ENCODE results near the gene NKAIN2. TPM values are rescaled to one million over a fixed set of nuclear protein-coding genes. Genes with fewer than 3 reads are reported as not detected.

Gene NKAIN2
- total and polyA plus RNA-seq, 2 experiments from 2014 or later, result 0.22 TPM; not detected in 1

DNA sequence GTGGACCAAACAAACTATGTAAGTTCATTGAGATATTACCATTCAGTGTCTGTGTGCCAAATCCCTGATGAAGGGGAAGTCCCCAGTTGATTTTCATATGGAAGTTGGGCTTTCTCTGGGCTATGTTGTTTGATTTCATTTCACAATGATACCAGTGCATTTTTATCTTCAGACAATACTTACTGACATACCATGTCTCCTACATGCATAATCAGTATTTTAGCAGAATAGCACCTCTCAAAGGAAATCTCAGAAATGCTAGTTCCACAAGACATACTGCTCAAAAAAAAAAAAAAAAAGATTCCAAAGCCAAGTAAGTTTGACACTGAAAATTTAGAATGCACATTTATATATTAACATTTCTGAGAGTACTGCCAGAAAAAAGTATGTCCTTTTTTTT lies 989.7 kb downstream of the NKAIN2 start:
- Histone ChIP-seq H3K9me3 (ENCODE audit: low read depth) (no peaks in the 10 kb centered on the region), H3K4me1 (ENCODE audit: low read depth) (no peaks in the 10 kb centered on the region), H3K4me3 (no peak overlapping the region), H3K27me3 (no peaks in the 10 kb centered on the region), H3K27ac (no peak overlapping the region), H3K36me3 (no peaks in the 10 kb centered on the region)
- DNase-seq (ENCODE audit: low read depth in 1 of 2, low spot score in 1 of 2), result no peak
- TF ChIP-seq, protein P1, sequence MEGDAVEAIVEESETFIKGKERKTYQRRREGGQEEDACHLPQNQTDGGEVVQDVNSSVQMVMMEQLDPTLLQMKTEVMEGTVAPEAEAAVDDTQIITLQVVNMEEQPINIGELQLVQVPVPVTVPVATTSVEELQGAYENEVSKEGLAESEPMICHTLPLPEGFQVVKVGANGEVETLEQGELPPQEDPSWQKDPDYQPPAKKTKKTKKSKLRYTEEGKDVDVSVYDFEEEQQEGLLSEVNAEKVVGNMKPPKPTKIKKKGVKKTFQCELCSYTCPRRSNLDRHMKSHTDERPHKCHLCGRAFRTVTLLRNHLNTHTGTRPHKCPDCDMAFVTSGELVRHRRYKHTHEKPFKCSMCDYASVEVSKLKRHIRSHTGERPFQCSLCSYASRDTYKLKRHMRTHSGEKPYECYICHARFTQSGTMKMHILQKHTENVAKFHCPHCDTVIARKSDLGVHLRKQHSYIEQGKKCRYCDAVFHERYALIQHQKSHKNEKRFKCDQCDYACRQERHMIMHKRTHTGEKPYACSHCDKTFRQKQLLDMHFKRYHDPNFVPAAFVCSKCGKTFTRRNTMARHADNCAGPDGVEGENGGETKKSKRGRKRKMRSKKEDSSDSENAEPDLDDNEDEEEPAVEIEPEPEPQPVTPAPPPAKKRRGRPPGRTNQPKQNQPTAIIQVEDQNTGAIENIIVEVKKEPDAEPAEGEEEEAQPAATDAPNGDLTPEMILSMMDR (IDR thresholded peaks at IDR 0.05; ENCODE audit: low read depth, low read length), result no peak

GRCh38 chr6:124795643-124796463 lies 992.2 kb downstream of the NKAIN2 start:
- no peak overlapping the region for H3K27ac ChIP-seq
- H3K9me3 ChIP-seq (ENCODE audit: low read depth), result no peaks in the 10 kb centered on the region
- peak; percentile 18 to 71 for DNase-seq (ENCODE audit: low read depth in 1 of 2, low spot score in 1 of 2)
- no peak overlapping the region for H3K4me3 ChIP-seq
- no peaks in the 10 kb centered on the region for H3K27me3 ChIP-seq
- TF ChIP-seq, protein P1 (IDR thresholded peaks at IDR 0.05; ENCODE audit: low read depth, low read length), result peak; percentile 37
- H3K36me3 ChIP-seq, result no peaks in the 10 kb centered on the region
- no peaks in the 10 kb centered on the region for H3K4me1 ChIP-seq (ENCODE audit: low read depth)

GRCh38 chr6:124796464-124796970 lies 992.9 kb downstream of the NKAIN2 start:
- no peak overlapping the region for H3K27ac ChIP-seq
- TF ChIP-seq, protein P1 (IDR thresholded peaks at IDR 0.05; ENCODE audit: low read depth, low read length), result no peak
- no peaks in the 10 kb centered on the region for H3K4me1 ChIP-seq (ENCODE audit: low read depth)
- no peaks in the 10 kb centered on the region for H3K9me3 ChIP-seq (ENCODE audit: low read depth)
- H3K4me3 ChIP-seq, result no peak overlapping the region
- H3K27me3 ChIP-seq, result no peaks in the 10 kb centered on the region
- no peaks in the 10 kb centered on the region for H3K36me3 ChIP-seq
- DNase-seq (ENCODE audit: low read depth in 1 of 2, low spot score in 1 of 2), result no peak

DNA sequence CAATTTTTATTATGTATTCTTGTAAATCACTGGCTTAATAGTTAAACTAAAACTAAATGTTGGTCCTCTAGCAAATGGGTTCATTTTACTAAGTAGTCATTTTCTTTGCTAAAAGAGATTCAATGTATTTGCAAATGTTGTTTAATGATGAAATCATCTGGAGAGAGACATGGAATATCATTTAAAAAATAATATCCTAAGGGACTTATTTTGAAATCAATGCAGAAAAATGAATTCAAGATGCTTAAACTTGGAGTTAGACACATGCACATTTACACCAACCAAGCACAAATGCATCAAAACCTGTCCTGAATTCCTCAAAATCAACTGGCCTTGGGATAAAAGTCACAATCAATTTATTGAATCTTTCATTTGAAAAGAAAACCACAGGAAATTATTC lies 993.6 kb downstream of the NKAIN2 start:
- Histone ChIP-seq H3K27me3 (no peaks in the 10 kb centered on the region), H3K4me3 (no peak overlapping the region), H3K36me3 (no peaks in the 10 kb centered on the region), H3K27ac (no peak overlapping the region), H3K4me1 (ENCODE audit: low read depth) (no peaks in the 10 kb centered on the region), H3K9me3 (ENCODE audit: low read depth) (no peaks in the 10 kb centered on the region)
- TF ChIP-seq, protein P1 (IDR thresholded peaks at IDR 0.05; ENCODE audit: low read depth, low read length), result no peak
- DNase-seq (ENCODE audit: low read depth in 1 of 2, low spot score in 1 of 2), result no peak

DNA sequence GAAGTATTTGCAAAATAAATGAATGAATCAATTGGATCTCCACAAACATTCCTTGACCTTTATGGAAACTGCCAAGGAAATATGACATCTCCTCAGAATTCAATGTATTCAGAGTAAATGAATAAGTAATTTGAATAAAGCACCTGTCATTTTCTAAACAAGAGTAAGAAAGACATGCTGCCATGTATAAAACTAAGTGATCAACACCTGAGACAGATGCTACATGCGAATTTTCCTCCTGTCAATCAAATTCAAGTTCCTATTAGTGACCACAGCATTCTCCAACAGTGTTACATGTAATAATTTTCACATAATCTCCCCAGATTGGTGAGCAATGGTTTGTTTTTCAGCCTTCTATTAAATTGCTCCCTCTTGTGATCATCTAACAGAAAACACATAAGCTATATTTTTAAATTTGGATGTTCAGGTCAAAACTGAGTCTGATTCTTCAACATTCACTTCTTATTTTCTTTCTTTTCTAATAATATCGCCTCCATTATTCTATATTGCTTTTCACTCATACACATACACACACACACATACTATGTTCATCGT lies 995.4 kb downstream of the NKAIN2 start:
- DNase-seq (ENCODE audit: low read depth in 1 of 2, low spot score in 1 of 2), result no peak
- no peaks in the 10 kb centered on the region for H3K9me3 ChIP-seq (ENCODE audit: low read depth)
- H3K27ac ChIP-seq, result no peak overlapping the region
- H3K4me3 ChIP-seq, result no peak overlapping the region
- H3K36me3 ChIP-seq, result no peaks in the 10 kb centered on the region
- TF ChIP-seq, protein P1 (IDR thresholded peaks at IDR 0.05; ENCODE audit: low read depth, low read length), result no peak
- no peaks in the 10 kb centered on the region for H3K4me1 ChIP-seq (ENCODE audit: low read depth)
- H3K27me3 ChIP-seq, result no peaks in the 10 kb centered on the region

All from cardiac muscle cell (in vitro differentiated cells and primary cell).